HepG2 (cell line): ENCODE results near the gene RCC1. TPM values are rescaled to one million over a fixed set of nuclear protein-coding genes. Genes with fewer than 3 reads are reported as not detected.

Experiments
- AGO2 ChIP-seq: fragments of 200-400 bp; formaldehyde crosslinking; optimal IDR thresholded peaks from 2 replicates; pipeline ENCODE3; 2017; ENCODE audit warnings: mild to moderate bottlenecking, low read depth, low read length, moderate library complexity
- ATF7 ChIP-seq, 2 experiments: fragments of 450-650 bp in 1 of 2; sonication (generic) in 1 of 2; formaldehyde crosslinking in 1 of 2; IDR thresholded peaks; 2 replicates each; pipeline versions ENCODE4 v1.4.0 to v1.6.1; 2016 to 2020; ENCODE audit warnings: antibody characterized with exemption in 1 of 2, mild to moderate bottlenecking in 1 of 2, missing genetic modification reagents in 1 of 2
- CEBPB ChIP-seq: IDR thresholded peaks from 2 replicates; pipeline ENCODE4 v1.6.1; 2011; ENCODE audit warnings: low read depth, low read length, improper control_type of control experiment, borderline replicate concordance
- GFI1 ChIP-seq: sonication (generic); formaldehyde crosslinking; IDR thresholded peaks from 2 replicates; pipeline ENCODE4 v1.5.0; 2020; ENCODE audit warnings: missing genetic modification reagents, mild to moderate bottlenecking, borderline replicate concordance
- KAT7 ChIP-seq: IDR thresholded peaks from 2 replicates; pipeline ENCODE4 v1.6.1; 2018; ENCODE audit warnings: borderline replicate concordance, missing compliant biosample characterization
- MED1 ChIP-seq: sonication (generic); formaldehyde crosslinking; IDR thresholded peaks from 2 replicates; pipeline ENCODE4 v1.4.0; 2020; ENCODE audit warnings: missing genetic modification reagents
- NFKBIZ ChIP-seq: IDR thresholded peaks from 2 replicates; pipeline ENCODE4 v1.6.1; 2018; ENCODE audit warnings: missing genetic modification reagents, missing compliant biosample characterization
- PAX8 ChIP-seq: sonication (generic); formaldehyde crosslinking; IDR thresholded peaks from 2 replicates; pipeline ENCODE4 v1.8.0; 2022; ENCODE audit warnings: mild to moderate bottlenecking, missing genetic modification reagents, borderline replicate concordance
- POLR2G ChIP-seq: fragments of 200-400 bp; formaldehyde crosslinking; IDR thresholded peaks from 2 replicates; pipeline ENCODE4 v1.6.1; 2018; ENCODE audit warnings: mild to moderate bottlenecking, low read depth, low read length, moderate library complexity
- RFXANK ChIP-seq: IDR thresholded peaks from 2 replicates; pipeline ENCODE4 v1.6.1; 2016
- SCMH1 ChIP-seq: sonication (generic); formaldehyde crosslinking; IDR thresholded peaks from 2 replicates; pipeline ENCODE4 v1.9.0; 2021; ENCODE audit warnings: missing genetic modification reagents, mild to moderate bottlenecking, borderline replicate concordance
- SIX1 ChIP-seq: sonication (generic); formaldehyde crosslinking; IDR thresholded peaks from 2 replicates; pipeline ENCODE4 v1.4.0; 2020; ENCODE audit warnings: missing genetic modification reagents, borderline replicate concordance
- SNRNP70 ChIP-seq: fragments of 200-400 bp; formaldehyde crosslinking; IDR thresholded peaks from 2 replicates; pipeline ENCODE4 v1.6.1; 2017; ENCODE audit warnings: mild to moderate bottlenecking, low read depth, low read length, moderate library complexity
- TCF7 ChIP-seq: sonication (generic); IDR thresholded peaks from 2 replicates; pipeline ENCODE4 v1.6.1; 2016; ENCODE audit warnings: antibody characterized with exemption, low read depth
- ZNF589 ChIP-seq: sonication (generic); formaldehyde crosslinking; conservative IDR thresholded peaks from 2 replicates; pipeline ENCODE4 v1.8.0; 2022; ENCODE audit warnings: mild to moderate bottlenecking, moderate library complexity, missing genetic modification reagents
- polyA plus RNA-seq, 8 experiments: library from polyadenylated mRNA; depleted of rRNA in 3 of 8; stranded (reverse) in 7 of 8; unstranded in 1 of 8; fragments of >200 nt; fragmentation: Illumina TruSeq in 4 of 8; extraction: Trizol in 4 of 8; gene quantifications; 2 replicates each; pipeline versions ENCODE4 v1.2.1 to v1.2.3, GENCODE V29; 2011 to 2016; ENCODE audit warnings: low read depth in 4 of 8, missing spikeins in 1 of 8, mixed read lengths in 1 of 8; ENCODE audit not compliant: insufficient read depth in 1 of 8
- total RNA-seq, 5 experiments: library from RNA; depleted of rRNA; stranded (reverse); fragments of >200 nt; fragmentation: Illumina TruSeq; extraction: Trizol; gene quantifications; 2 replicates each; pipeline ENCODE4 v1.2.3, GENCODE V29; 2016; ENCODE audit warnings: low read depth in 1 of 5
- TF ChIP-seq, protein P1 (sequence below): IDR thresholded peaks from 2 replicates; pipeline ENCODE4 v1.6.1; 2016; ENCODE audit warnings: low read depth, missing genetic modification reagents, missing compliant biosample characterization
- TF ChIP-seq, protein P2 (sequence below): sonication (generic); formaldehyde crosslinking; IDR thresholded peaks from 2 replicates; pipeline ENCODE4 v1.9.0; 2021; ENCODE audit warnings: missing genetic modification reagents, borderline replicate concordance
- TF ChIP-seq, protein P3 (sequence below): sonication (generic); formaldehyde crosslinking; IDR thresholded peaks from 2 replicates; pipeline ENCODE4 v1.8.1; 2023; ENCODE audit warnings: missing genetic modification reagents, mild to moderate bottlenecking, borderline replicate concordance
- TF ChIP-seq, protein P4 (sequence below): sonication (generic); formaldehyde crosslinking; conservative IDR thresholded peaks from 2 replicates; pipeline ENCODE4 v1.5.0; 2020; ENCODE audit warnings: missing genetic modification reagents

The RCC1 gene
- total and polyA plus RNA-seq, 2 of the 13 experiments (the other 11 are each of a cell fraction or from before 2014, with no cell fraction given): 47.2 to 80.8 TPM

DNA sequence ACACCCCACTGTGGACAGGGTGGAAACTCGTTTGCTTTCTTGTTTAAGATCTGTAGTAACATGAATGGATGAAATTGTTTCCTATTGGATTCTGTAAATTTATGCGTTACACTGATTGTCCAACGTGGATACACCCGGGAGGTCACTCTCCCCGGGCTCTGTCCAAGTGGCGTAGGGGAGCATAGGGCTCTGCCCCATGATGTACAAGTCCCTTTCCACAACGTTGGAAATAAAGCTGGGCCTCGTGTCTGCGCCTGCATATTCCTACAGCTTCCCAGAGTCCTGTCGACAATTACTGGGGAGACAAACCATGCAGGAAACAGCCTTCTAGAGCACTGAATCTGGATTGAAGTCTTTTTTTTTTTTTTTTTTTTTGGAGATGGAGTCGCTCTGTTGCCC is 1.4 kb downstream of the RCC1 start (continued):
- TF ChIP-seq, protein P1, sequence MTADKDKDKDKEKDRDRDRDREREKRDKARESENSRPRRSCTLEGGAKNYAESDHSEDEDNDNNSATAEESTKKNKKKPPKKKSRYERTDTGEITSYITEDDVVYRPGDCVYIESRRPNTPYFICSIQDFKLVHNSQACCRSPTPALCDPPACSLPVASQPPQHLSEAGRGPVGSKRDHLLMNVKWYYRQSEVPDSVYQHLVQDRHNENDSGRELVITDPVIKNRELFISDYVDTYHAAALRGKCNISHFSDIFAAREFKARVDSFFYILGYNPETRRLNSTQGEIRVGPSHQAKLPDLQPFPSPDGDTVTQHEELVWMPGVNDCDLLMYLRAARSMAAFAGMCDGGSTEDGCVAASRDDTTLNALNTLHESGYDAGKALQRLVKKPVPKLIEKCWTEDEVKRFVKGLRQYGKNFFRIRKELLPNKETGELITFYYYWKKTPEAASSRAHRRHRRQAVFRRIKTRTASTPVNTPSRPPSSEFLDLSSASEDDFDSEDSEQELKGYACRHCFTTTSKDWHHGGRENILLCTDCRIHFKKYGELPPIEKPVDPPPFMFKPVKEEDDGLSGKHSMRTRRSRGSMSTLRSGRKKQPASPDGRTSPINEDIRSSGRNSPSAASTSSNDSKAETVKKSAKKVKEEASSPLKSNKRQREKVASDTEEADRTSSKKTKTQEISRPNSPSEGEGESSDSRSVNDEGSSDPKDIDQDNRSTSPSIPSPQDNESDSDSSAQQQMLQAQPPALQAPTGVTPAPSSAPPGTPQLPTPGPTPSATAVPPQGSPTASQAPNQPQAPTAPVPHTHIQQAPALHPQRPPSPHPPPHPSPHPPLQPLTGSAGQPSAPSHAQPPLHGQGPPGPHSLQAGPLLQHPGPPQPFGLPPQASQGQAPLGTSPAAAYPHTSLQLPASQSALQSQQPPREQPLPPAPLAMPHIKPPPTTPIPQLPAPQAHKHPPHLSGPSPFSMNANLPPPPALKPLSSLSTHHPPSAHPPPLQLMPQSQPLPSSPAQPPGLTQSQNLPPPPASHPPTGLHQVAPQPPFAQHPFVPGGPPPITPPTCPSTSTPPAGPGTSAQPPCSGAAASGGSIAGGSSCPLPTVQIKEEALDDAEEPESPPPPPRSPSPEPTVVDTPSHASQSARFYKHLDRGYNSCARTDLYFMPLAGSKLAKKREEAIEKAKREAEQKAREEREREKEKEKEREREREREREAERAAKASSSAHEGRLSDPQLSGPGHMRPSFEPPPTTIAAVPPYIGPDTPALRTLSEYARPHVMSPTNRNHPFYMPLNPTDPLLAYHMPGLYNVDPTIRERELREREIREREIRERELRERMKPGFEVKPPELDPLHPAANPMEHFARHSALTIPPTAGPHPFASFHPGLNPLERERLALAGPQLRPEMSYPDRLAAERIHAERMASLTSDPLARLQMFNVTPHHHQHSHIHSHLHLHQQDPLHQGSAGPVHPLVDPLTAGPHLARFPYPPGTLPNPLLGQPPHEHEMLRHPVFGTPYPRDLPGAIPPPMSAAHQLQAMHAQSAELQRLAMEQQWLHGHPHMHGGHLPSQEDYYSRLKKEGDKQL (CRISPR knock-in tag): no peak
- TF ChIP-seq AGO2: no peak
- TF ChIP-seq CEBPB: no peak
- peak; percentile 65 for TF ChIP-seq POLR2G
- TF ChIP-seq PAX8 (CRISPR knock-in tag): no peak
- no peak for TF ChIP-seq ATF7 (IDR thresholded peaks at IDR 0.05)
- TF ChIP-seq ATF7 (CRISPR knock-in tag; IDR thresholded peaks at IDR 0.05): no peak
- no peak for TF ChIP-seq TCF7
- no peak for TF ChIP-seq NFKBIZ (CRISPR knock-in tag)
- TF ChIP-seq, protein P2, sequence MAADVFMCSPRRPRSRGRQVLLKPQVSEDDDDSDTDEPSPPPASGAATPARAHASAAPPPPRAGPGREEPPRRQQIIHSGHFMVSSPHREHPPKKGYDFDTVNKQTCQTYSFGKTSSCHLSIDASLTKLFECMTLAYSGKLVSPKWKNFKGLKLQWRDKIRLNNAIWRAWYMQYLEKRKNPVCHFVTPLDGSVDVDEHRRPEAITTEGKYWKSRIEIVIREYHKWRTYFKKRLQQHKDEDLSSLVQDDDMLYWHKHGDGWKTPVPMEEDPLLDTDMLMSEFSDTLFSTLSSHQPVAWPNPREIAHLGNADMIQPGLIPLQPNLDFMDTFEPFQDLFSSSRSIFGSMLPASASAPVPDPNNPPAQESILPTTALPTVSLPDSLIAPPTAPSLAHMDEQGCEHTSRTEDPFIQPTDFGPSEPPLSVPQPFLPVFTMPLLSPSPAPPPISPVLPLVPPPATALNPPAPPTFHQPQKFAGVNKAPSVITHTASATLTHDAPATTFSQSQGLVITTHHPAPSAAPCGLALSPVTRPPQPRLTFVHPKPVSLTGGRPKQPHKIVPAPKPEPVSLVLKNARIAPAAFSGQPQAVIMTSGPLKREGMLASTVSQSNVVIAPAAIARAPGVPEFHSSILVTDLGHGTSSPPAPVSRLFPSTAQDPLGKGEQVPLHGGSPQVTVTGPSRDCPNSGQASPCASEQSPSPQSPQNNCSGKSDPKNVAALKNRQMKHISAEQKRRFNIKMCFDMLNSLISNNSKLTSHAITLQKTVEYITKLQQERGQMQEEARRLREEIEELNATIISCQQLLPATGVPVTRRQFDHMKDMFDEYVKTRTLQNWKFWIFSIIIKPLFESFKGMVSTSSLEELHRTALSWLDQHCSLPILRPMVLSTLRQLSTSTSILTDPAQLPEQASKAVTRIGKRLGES (CRISPR knock-in tag): no peak
- 0 out of 2 replicates have a peak, but pooled peaks have one; percentile 7 for TF ChIP-seq KAT7 (CRISPR knock-in tag)
- no peak for TF ChIP-seq SCMH1
- TF ChIP-seq RFXANK (CRISPR knock-in tag): no peak
- no peak for TF ChIP-seq SIX1
- TF ChIP-seq, protein P3, sequence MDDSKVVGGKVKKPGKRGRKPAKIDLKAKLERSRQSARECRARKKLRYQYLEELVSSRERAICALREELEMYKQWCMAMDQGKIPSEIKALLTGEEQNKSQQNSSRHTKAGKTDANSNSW: no peak
- TF ChIP-seq MED1 (CRISPR knock-in tag): no peak
- no peak for TF ChIP-seq ZNF589 (CRISPR knock-in tag)
- TF ChIP-seq GFI1 (CRISPR knock-in tag): no peak
- TF ChIP-seq, protein P4, sequence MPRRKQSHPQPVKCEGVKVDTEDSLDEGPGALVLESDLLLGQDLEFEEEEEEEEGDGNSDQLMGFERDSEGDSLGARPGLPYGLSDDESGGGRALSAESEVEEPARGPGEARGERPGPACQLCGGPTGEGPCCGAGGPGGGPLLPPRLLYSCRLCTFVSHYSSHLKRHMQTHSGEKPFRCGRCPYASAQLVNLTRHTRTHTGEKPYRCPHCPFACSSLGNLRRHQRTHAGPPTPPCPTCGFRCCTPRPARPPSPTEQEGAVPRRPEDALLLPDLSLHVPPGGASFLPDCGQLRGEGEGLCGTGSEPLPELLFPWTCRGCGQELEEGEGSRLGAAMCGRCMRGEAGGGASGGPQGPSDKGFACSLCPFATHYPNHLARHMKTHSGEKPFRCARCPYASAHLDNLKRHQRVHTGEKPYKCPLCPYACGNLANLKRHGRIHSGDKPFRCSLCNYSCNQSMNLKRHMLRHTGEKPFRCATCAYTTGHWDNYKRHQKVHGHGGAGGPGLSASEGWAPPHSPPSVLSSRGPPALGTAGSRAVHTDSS (CRISPR knock-in tag): no peak
- no peak for TF ChIP-seq SNRNP70
